B cell (primary cell): ENCODE results near the gene WDR82.

Source experiments
- CTCF ChIP-seq: fragments of 200-600 bp; IDR thresholded peaks from one replicate; pipeline ENCODE4 v1.8.0; 2022; ENCODE audit warnings: antibody characterized with exemption, mild to moderate bottlenecking
- EZH2 ChIP-seq: IDR thresholded peaks from 2 replicates; pipeline ENCODE4 v1.6.1; 2012; ENCODE audit warnings: borderline replicate concordance, low read depth, mild to moderate bottlenecking, moderate library complexity, low read length; ENCODE audit not compliant: insufficient read depth, poor library complexity, severe bottlenecking

GRCh38 chr3:52313774-52314188 lies 35.3 kb upstream of the WDR82 start:
- no peak for TF ChIP-seq CTCF
- no peak for TF ChIP-seq EZH2
